Neural cell (in vitro differentiated cells): ENCODE measurements around the gene KNOP1. TPM values are rescaled to one million over a fixed set of nuclear protein-coding genes. Genes with fewer than 3 reads are reported as not detected.

Experiments used
- H2AFZ ChIP-seq: fragments of 200-600, 300-800 bp; sonication (generic), shearing (Covaris generic); 2 replicates; pipeline ENCODE4 v1.6.0; 2014; ENCODE audit warnings: low read depth, mild to moderate bottlenecking, antibody characterized with exemption, low read length, moderate library complexity
- H3F3A ChIP-seq: fragments of 200-600 bp; shearing (Covaris generic); 2 replicates; pipeline ENCODE4 v1.6.1; 2016; ENCODE audit warnings: mild to moderate bottlenecking, moderate library complexity, mixed read lengths, antibody characterized with exemption, low read length; ENCODE audit not compliant: insufficient read depth, poor library complexity, severe bottlenecking
- H3K27ac ChIP-seq: fragments of 200-600, 300-800 bp; sonication (generic), shearing (Covaris generic); 2 replicates; pipeline ENCODE4 v1.5.1; 2014; ENCODE audit warnings: mild to moderate bottlenecking, low read length, moderate library complexity
- H3K27me3 ChIP-seq: fragments of 300-800, 200-600 bp; sonication (generic), shearing (Covaris generic); 2 replicates; pipeline ENCODE4 v1.6.0; 2014; ENCODE audit warnings: mild to moderate bottlenecking, low read depth, low read length, moderate library complexity; ENCODE audit not compliant: insufficient read depth
- H3K36me3 ChIP-seq: fragments of 300-800, 200-600 bp; sonication (generic), shearing (Covaris generic); 2 replicates; pipeline ENCODE4 v1.5.1; 2014; ENCODE audit warnings: mild to moderate bottlenecking, antibody characterized with exemption, low read length, moderate library complexity; ENCODE audit not compliant: insufficient read depth
- H3K4me2 ChIP-seq: fragments of 300-800, 200-600 bp; sonication (generic), shearing (Covaris generic); 2 replicates; pipeline ENCODE4 v1.6.0; 2014; ENCODE audit warnings: mild to moderate bottlenecking, low read length
- H3K4me3 ChIP-seq: fragments of 300-800, 200-600 bp; sonication (generic), shearing (Covaris generic); 2 replicates; pipeline ENCODE4 v1.5.1; 2014; ENCODE audit warnings: mild to moderate bottlenecking, low read length, moderate library complexity
- H3K79me2 ChIP-seq: fragments of 200-600 bp; shearing (Covaris generic); replicated peaks from 2 replicates; pipeline ENCODE4 v1.6.0; 2014; ENCODE audit warnings: mild to moderate bottlenecking, low read length, moderate library complexity; ENCODE audit not compliant: insufficient read depth
- H3K9ac ChIP-seq: fragments of 300-800, 200-600 bp; sonication (generic), shearing (Covaris generic); 2 replicates; pipeline ENCODE4 v1.6.1; 2016; ENCODE audit warnings: mild to moderate bottlenecking, low read length, mixed read lengths
- H3K9me2 ChIP-seq: fragments of 200-600 bp; shearing (Covaris generic); 2 replicates; pipeline ENCODE4 v1.6.1; 2016; ENCODE audit warnings: mild to moderate bottlenecking, low read length, mixed read lengths; ENCODE audit not compliant: insufficient read depth
- H3K9me3 ChIP-seq: fragments of 200-600, 300-800 bp; sonication (generic), shearing (Covaris generic); 2 replicates; pipeline ENCODE4 v1.6.1; 2016; ENCODE audit warnings: mild to moderate bottlenecking, mixed run types, low read length, moderate library complexity, mixed read lengths
- H4K20me1 ChIP-seq: fragments of 200-600 bp; shearing (Covaris generic); 2 replicates; pipeline ENCODE4 v1.6.1; 2016; ENCODE audit warnings: mild to moderate bottlenecking, mixed run types; ENCODE audit not compliant: insufficient read depth
- CTCF ChIP-seq: fragments of 450-650 bp; IDR thresholded peaks from 2 replicates; pipeline ENCODE4 v1.5.1; 2014; ENCODE audit warnings: antibody characterized with exemption, mild to moderate bottlenecking, moderate library complexity; ENCODE audit not compliant: poor library complexity, severe bottlenecking
- EP300 ChIP-seq: fragments of 450-650 bp; conservative IDR thresholded peaks from 2 replicates; pipeline ENCODE4 v1.6.1; 2014; ENCODE audit warnings: antibody characterized with exemption, mild to moderate bottlenecking, moderate library complexity; ENCODE audit not compliant: poor library complexity, severe bottlenecking
- EZH2 ChIP-seq: fragments of 200-600, 300-800 bp; shearing (Covaris generic), sonication (generic); IDR thresholded peaks from 2 replicates; pipeline ENCODE4 v1.6.1; 2014; ENCODE audit warnings: antibody characterized with exemption, low read length, borderline replicate concordance, mild to moderate bottlenecking; ENCODE audit not compliant: insufficient read depth, poor library complexity, severe bottlenecking
- MXI1 ChIP-seq: fragments of 450-650 bp; conservative IDR thresholded peaks from 2 replicates; pipeline ENCODE4 v1.6.1; 2014; ENCODE audit warnings: antibody characterized with exemption, mild to moderate bottlenecking; ENCODE audit not compliant: poor library complexity, severe bottlenecking
- POLR2AphosphoS5 ChIP-seq: IDR thresholded peaks from 2 replicates; pipeline ENCODE4 v1.6.1; 2012
- RAD21 ChIP-seq: fragments of 450-650 bp; conservative IDR thresholded peaks from 2 replicates; pipeline ENCODE4 v1.6.1; 2014; ENCODE audit warnings: antibody characterized with exemption, mild to moderate bottlenecking, moderate library complexity
- REST ChIP-seq: IDR thresholded peaks from 2 replicates; pipeline ENCODE4 v1.6.1; 2012; ENCODE audit warnings: borderline replicate concordance
- SMC3 ChIP-seq: fragments of 450-650 bp; conservative IDR thresholded peaks from 2 replicates; pipeline ENCODE4 v1.6.1; 2014; ENCODE audit warnings: antibody characterized with exemption, mild to moderate bottlenecking, moderate library complexity; ENCODE audit not compliant: poor library complexity
- TAF1 ChIP-seq: IDR thresholded peaks from 2 replicates; pipeline ENCODE4 v1.6.1; 2012; ENCODE audit warnings: low read depth
- polyA plus RNA-seq: library from polyadenylated mRNA; depleted of rRNA; stranded (reverse); fragments of >200 nt; gene quantifications from 2 replicates; pipeline ENCODE4 v1.2.3, GENCODE V29; 2014

Gene KNOP1
- polyA plus RNA-seq, 1 donor from 2014 or later = 40.1 TPM

- Histone ChIP-seq H3K79me2 (no peaks in the 10 kb centered on the region), H2AFZ (no peak overlapping the region), H3F3A (no peaks in the 10 kb centered on the region), H3K27ac (no peak overlapping the region), H3K4me2 (no peak overlapping the region), H3K36me3 (no peaks in the 10 kb centered on the region), H3K9me3 (no peaks in the 10 kb centered on the region), H3K27me3 (no peaks in the 10 kb centered on the region), H4K20me1 (no peaks in the 10 kb centered on the region), H3K9ac (no peak overlapping the region), H3K9me2 (no peaks in the 10 kb centered on the region), H3K4me3 (no peak overlapping the region)
- no peak for TF ChIP-seq EZH2
- TF ChIP-seq REST = no peak
- TF ChIP-seq MXI1 = no peak
- no peak for TF ChIP-seq POLR2AphosphoS5
- TF ChIP-seq TAF1 = no peak
- no peak for TF ChIP-seq RAD21
- no peak for TF ChIP-seq CTCF
- TF ChIP-seq SMC3 = no peak
- TF ChIP-seq EP300 = no peak
These were observed 30.6 kb upstream of the KNOP1 start for GRCh38 chr16:19748389-19749168.

- Histone ChIP-seq H3K4me3 (no peak overlapping the region), H3K9me3 (no peaks in the 10 kb centered on the region), H2AFZ (no peak overlapping the region), H3K36me3 (no peaks in the 10 kb centered on the region), H3K9ac (no peak overlapping the region), H3K27me3 (no peaks in the 10 kb centered on the region), H3K79me2 (no peaks in the 10 kb centered on the region), H4K20me1 (no peaks in the 10 kb centered on the region), H3F3A (no peaks in the 10 kb centered on the region), H3K9me2 (no peaks in the 10 kb centered on the region), H3K4me2 (no peak overlapping the region), H3K27ac (no peak overlapping the region)
- TF ChIP-seq TAF1 = no peak
- TF ChIP-seq MXI1 = no peak
- TF ChIP-seq CTCF = no peak
- no peak for TF ChIP-seq POLR2AphosphoS5
- no peak for TF ChIP-seq REST
- TF ChIP-seq RAD21 = no peak
- no peak for TF ChIP-seq EP300
- no peak for TF ChIP-seq EZH2
- TF ChIP-seq SMC3 = no peak
These were observed 28.5 kb upstream of the KNOP1 start for GRCh38 chr16:19746561-19746960.
